B cell (primary cell): Measurements from ENCODE around the gene SLC35E3.

Experiments
- CTCF ChIP-seq: fragments of 200-600 bp; IDR thresholded peaks from one replicate; pipeline ENCODE4 v1.8.0; 2022; ENCODE audit warnings: antibody characterized with exemption, mild to moderate bottlenecking
- EZH2 ChIP-seq: IDR thresholded peaks from 2 replicates; pipeline ENCODE4 v1.6.1; 2012; ENCODE audit warnings: borderline replicate concordance, low read depth, mild to moderate bottlenecking, moderate library complexity, low read length; ENCODE audit not compliant: insufficient read depth, poor library complexity, severe bottlenecking

GRCh38 chr12:68827895-68828671 lies 82.1 kb downstream of the SLC35E3 start:
- TF ChIP-seq CTCF: no peak
- no peak for TF ChIP-seq EZH2
